SK-N-SH (cell line): ENCODE results near the gene QSOX2. TPM values are rescaled to one million over a fixed set of nuclear protein-coding genes. Genes with fewer than 3 reads are reported as not detected.

Source experiments
- CTCF ChIA-PET: fragments of 300-600, 350-600 bp; formaldehyde crosslinking; extraction: SDS; loops from one replicate; lab custom pipeline; 2021; lab: Yijun Ruan, JAX
- POLR2A ChIA-PET: fragments of 350-600 bp; sonication (Branson Sonifier 250); formaldehyde crosslinking; extraction: SDS; loops from one replicate; lab custom pipeline; 2020; ENCODE audit warnings: antibody characterized with exemption, inconsistent platforms; lab: Yijun Ruan, JAX
- DNase-seq: peaks from one replicate; pipeline ENCODE4 v3.0.0; 2012
- H2AFZ ChIP-seq: fragments of 200-600 bp; sonication (generic); 2 replicates; pipeline ENCODE4 v1.8.1; 2016; ENCODE audit warnings: antibody characterized with exemption, mild to moderate bottlenecking, low read depth
- H3F3A ChIP-seq: fragments of 200-600 bp; sonication (generic); replicated peaks from 2 replicates; pipeline ENCODE3; 2016; ENCODE audit warnings: antibody characterized with exemption, mild to moderate bottlenecking; ENCODE audit not compliant: insufficient read depth
- H3K27ac ChIP-seq, 2 experiments: fragments of 200-500 bp in 1 of 2; fragments of 200-600 bp in 1 of 2; sonication (Bioruptor generic) in 1 of 2; sonication (generic), shearing (Covaris generic) in 1 of 2; 2 replicates each; pipeline versions ENCODE4 v1.5.1 to v1.6.1; 2014 to 2016; ENCODE audit warnings: low read depth in 2 of 2, inconsistent platforms in 1 of 2, low read length in 1 of 2, mild to moderate bottlenecking in 1 of 2, mixed read lengths in 1 of 2
- H3K27me3 ChIP-seq: fragments of 200-600 bp; sonication (generic), shearing (Covaris generic); 2 replicates; pipeline ENCODE4 v1.6.1; 2016; ENCODE audit warnings: mixed run types; ENCODE audit not compliant: insufficient read depth
- H3K36me3 ChIP-seq, 2 experiments: fragments of 200-500 bp in 1 of 2; fragments of 200-600 bp in 1 of 2; sonication (Bioruptor generic) in 1 of 2; sonication (generic) in 1 of 2; replicated peaks in 1 of 2; 2 replicates each; pipeline versions ENCODE3 to v1.5.1; 2014 to 2016; ENCODE audit warnings: low read length in 1 of 2, mild to moderate bottlenecking in 1 of 2; ENCODE audit not compliant: insufficient read depth in 2 of 2, control insufficient read depth in 1 of 2
- H3K4me1 ChIP-seq, 2 experiments: fragments of 200-500 bp in 1 of 2; fragments of 200-600 bp in 1 of 2; sonication (Bioruptor generic) in 1 of 2; sonication (generic), shearing (Covaris generic) in 1 of 2; 2 replicates each; pipeline versions ENCODE4 v1.5.1 to v1.6.1; 2014 to 2016; ENCODE audit warnings: low read depth in 1 of 2, low read length in 1 of 2, mixed run types in 1 of 2; ENCODE audit not compliant: insufficient read depth in 2 of 2, control insufficient read depth in 1 of 2
- H3K4me2 ChIP-seq: fragments of 200-600 bp; sonication (generic), shearing (Covaris generic); 2 replicates; pipeline ENCODE4 v1.6.1; 2017; ENCODE audit warnings: mixed run types
- H3K4me3 ChIP-seq, 2 experiments: fragments of 200-500 bp in 1 of 2; fragments of 200-600 bp in 1 of 2; sonication (Bioruptor generic) in 1 of 2; sonication (generic), shearing (Covaris generic) in 1 of 2; 2 replicates each; pipeline versions ENCODE4 v1.5.1 to v1.8.1; 2014 to 2016; ENCODE audit warnings: low read depth in 2 of 2, inconsistent platforms in 1 of 2, low read length in 1 of 2, mild to moderate bottlenecking in 1 of 2, mixed read lengths in 1 of 2, moderate library complexity in 1 of 2
- H3K79me2 ChIP-seq: fragments of 200-600 bp; sonication (generic); 2 replicates; pipeline ENCODE4 v1.8.1; 2017; ENCODE audit warnings: mild to moderate bottlenecking; ENCODE audit not compliant: insufficient read depth
- H3K9ac ChIP-seq: fragments of 200-600 bp; sonication (generic); 2 replicates; pipeline ENCODE4 v1.6.1; 2017; ENCODE audit warnings: mixed run types
- H3K9me2 ChIP-seq: fragments of 200-600 bp; sonication (generic); 2 replicates; pipeline ENCODE4 v1.6.1; 2017; ENCODE audit warnings: mixed run types
- H3K9me3 ChIP-seq: fragments of 200-600 bp; sonication (generic); 2 replicates; pipeline ENCODE4 v1.6.1; 2017; ENCODE audit warnings: mixed run types, mild to moderate bottlenecking, moderate library complexity
- H4K20me1 ChIP-seq: fragments of 200-600 bp; sonication (generic); 2 replicates; pipeline ENCODE4 v1.6.1; 2017; ENCODE audit warnings: mild to moderate bottlenecking, mixed run types; ENCODE audit not compliant: insufficient read depth
- FOXJ3 ChIP-seq: sonication (generic); formaldehyde crosslinking; IDR thresholded peaks from 2 replicates; pipeline ENCODE4 v1.5.1; 2020; ENCODE audit warnings: mild to moderate bottlenecking, missing genetic modification reagents
- FOXM1 ChIP-seq: IDR thresholded peaks from 2 replicates; pipeline ENCODE4 v1.4.0; 2012; ENCODE audit warnings: low read depth, mild to moderate bottlenecking
- GATA2 ChIP-seq: sonication (generic); formaldehyde crosslinking; IDR thresholded peaks from 2 replicates; pipeline ENCODE4 v1.5.0; 2020; ENCODE audit warnings: mild to moderate bottlenecking, missing genetic modification reagents
- MEF2A ChIP-seq: IDR thresholded peaks from 2 replicates; pipeline ENCODE4 v1.4.0; 2012; ENCODE audit warnings: low read depth, borderline replicate concordance
- NFIC ChIP-seq: IDR thresholded peaks from 2 replicates; pipeline ENCODE4 v1.4.0; 2012; ENCODE audit warnings: borderline replicate concordance
- RFX5 ChIP-seq: IDR thresholded peaks from 2 replicates; pipeline ENCODE4 v1.6.1; 2012; ENCODE audit warnings: mild to moderate bottlenecking, improper control_type of control experiment, low read length
- TAF1 ChIP-seq: IDR thresholded peaks from 2 replicates; pipeline ENCODE4 v1.6.1; 2012; ENCODE audit warnings: low read depth, mild to moderate bottlenecking, low read length, moderate library complexity, borderline replicate concordance
- TCF12 ChIP-seq: IDR thresholded peaks from 2 replicates; pipeline ENCODE4 v1.4.0; 2012
- YY1 ChIP-seq: IDR thresholded peaks from 2 replicates; pipeline ENCODE4 v1.4.0; 2012; ENCODE audit warnings: low read depth, mild to moderate bottlenecking
- WGBS: methylation state at CpG from one replicate; pipeline ENCODE4 v1.1.6; 2017; ENCODE audit warnings: low lambda C conversion rate; 5-methylcytosine and 5-hydroxymethylcytosine counted together
- polyA plus RNA-seq, 3 experiments: library from polyadenylated mRNA; depleted of rRNA; stranded (reverse); fragments of >200 nt; gene quantifications; 2 replicates each; pipeline ENCODE4 v1.2.3, GENCODE V29; 2012
- TF ChIP-seq, protein P1 (sequence below): fragments of 150-350 bp; IDR thresholded peaks from 2 replicates; pipeline ENCODE4 v1.6.1; 2017; ENCODE audit warnings: antibody characterized with exemption, low read length, low read depth, borderline replicate concordance
- TF ChIP-seq, protein P2 (sequence below): IDR thresholded peaks from 2 replicates; pipeline ENCODE4 v1.6.1; 2012; ENCODE audit warnings: mild to moderate bottlenecking, low read depth, low read length, moderate library complexity

Gene QSOX2
- polyA plus RNA-seq, 1 of the 3 experiments (the other 2 are of a cell fraction): 26.6 TPM

DNA sequence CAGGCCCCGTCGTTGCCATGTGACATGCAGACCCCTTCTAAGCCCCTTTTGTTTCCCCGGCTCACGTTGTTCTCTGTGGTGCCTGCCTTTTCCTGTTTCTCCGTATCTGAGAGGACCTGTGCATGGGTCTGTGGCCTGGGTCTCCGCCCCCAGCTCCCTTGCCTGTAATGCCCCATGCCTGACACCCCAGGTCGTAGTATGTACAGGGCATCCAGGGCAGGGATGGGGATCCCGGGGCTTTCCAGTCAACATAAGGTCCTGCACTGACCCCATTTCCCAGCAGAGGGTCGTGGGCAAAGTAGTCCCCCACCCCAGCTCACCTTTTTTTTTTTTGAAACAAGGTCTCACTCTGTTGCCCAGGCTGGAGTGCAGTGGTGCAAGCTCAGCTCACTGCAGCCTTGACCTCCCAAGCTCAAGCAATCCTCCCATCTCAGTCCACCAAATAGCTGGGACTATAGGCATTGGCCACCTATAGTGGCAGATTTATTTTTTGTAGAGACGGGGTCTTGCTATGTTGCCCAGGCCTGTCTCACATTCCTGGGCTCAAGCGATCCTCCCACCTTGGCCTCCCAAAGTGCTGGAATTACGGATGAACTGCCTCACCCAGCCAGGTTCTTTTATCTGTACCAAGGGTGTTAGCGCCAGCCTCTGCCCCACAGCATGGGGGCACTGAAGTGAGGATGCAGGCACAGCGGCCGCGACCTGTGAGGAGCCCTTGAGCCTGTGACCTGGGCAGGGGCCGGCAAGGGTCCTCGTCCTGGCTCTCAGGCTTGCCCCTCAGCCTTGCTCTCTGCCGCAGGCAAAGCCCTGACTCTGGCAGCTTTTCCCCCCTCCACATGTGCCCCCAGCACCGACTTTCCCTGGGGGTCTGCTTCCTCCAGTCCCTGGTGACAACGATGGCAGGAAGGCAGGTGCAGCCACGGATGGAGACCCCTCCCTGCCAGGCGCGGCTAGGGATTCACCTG lies 19.1 kb upstream of the QSOX2 start:
- WGBS: 63% methylated on average over 19 of the region's 24 CpGs
- Histone ChIP-seq H3K4me3 (no peak overlapping the region), H3K27me3 (no peaks in the 10 kb centered on the region), H3K27ac (no peak overlapping the region), H3K9me2 (no peaks in the 10 kb centered on the region), H4K20me1 (no peaks in the 10 kb centered on the region), H3F3A (no peaks in the 10 kb centered on the region), H3K9me3 (no peaks in the 10 kb centered on the region), H3K79me2 (no peaks in the 10 kb centered on the region), H3K4me1 (peaks cover 0 to 15% of the 10 kb centered on the region in 2 experiments; a peak in 1 of 4 replicates), H2AFZ (no peak overlapping the region), H3K36me3 (no peaks in the 10 kb centered on the region), H3K4me2 (no peak overlapping the region), H3K9ac (no peak overlapping the region)
- TF ChIP-seq FOXM1 (no peak), TCF12 (no peak)
- DNase-seq: no peak
- CTCF ChIA-PET: interaction anchor here (0.9 to 1.3 kb wide), 5 partner anchors 15 to 126 kb away, joined by 3 to 5 read pairs (median 4); no protein-coding TSS in a partner anchor
- POLR2A ChIA-PET: no interaction called here

DNA sequence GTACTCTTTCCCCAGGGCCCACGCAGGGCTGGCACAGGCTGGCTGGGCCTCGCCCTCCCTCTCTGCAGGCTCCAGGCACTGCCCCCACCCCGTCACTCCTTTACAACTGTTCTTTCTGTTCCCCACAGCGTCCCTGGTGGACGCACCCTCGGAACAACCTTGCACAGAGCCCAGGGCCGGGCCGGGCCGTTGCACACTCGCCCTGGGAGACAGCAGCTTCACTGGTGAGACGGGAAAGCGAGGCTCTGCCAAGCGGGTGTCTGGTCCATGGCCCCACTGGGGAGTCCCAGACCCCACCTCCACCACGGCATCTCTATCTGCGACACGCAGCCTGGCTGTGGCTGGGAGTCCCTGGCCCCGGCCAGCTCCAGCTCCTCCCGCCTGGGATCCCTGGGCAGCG lies 18.4 kb upstream of the QSOX2 start:
- Histone ChIP-seq H4K20me1 (no peaks in the 10 kb centered on the region), H3K27me3 (no peaks in the 10 kb centered on the region), H3K9ac (no peak overlapping the region), H3K79me2 (no peaks in the 10 kb centered on the region), H3K4me1 (peaks cover 0 to 15% of the 10 kb centered on the region in 2 experiments; a peak in 1 of 4 replicates), H3K9me3 (no peaks in the 10 kb centered on the region), H3K4me2 (no peak overlapping the region), H3F3A (no peaks in the 10 kb centered on the region), H3K9me2 (no peaks in the 10 kb centered on the region), H3K27ac (no peak overlapping the region), H3K4me3 (no peak overlapping the region), H3K36me3 (no peaks in the 10 kb centered on the region), H2AFZ (no peak overlapping the region)
- TF ChIP-seq YY1: no peak
- TF ChIP-seq RFX5: no peak
- TF ChIP-seq NFIC: no peak
- no peak for TF ChIP-seq TCF12
- TF ChIP-seq, protein P1, sequence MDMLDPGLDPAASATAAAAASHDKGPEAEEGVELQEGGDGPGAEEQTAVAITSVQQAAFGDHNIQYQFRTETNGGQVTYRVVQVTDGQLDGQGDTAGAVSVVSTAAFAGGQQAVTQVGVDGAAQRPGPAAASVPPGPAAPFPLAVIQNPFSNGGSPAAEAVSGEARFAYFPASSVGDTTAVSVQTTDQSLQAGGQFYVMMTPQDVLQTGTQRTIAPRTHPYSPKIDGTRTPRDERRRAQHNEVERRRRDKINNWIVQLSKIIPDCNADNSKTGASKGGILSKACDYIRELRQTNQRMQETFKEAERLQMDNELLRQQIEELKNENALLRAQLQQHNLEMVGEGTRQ: no peak
- no peak for TF ChIP-seq MEF2A
- TF ChIP-seq, protein P2, sequence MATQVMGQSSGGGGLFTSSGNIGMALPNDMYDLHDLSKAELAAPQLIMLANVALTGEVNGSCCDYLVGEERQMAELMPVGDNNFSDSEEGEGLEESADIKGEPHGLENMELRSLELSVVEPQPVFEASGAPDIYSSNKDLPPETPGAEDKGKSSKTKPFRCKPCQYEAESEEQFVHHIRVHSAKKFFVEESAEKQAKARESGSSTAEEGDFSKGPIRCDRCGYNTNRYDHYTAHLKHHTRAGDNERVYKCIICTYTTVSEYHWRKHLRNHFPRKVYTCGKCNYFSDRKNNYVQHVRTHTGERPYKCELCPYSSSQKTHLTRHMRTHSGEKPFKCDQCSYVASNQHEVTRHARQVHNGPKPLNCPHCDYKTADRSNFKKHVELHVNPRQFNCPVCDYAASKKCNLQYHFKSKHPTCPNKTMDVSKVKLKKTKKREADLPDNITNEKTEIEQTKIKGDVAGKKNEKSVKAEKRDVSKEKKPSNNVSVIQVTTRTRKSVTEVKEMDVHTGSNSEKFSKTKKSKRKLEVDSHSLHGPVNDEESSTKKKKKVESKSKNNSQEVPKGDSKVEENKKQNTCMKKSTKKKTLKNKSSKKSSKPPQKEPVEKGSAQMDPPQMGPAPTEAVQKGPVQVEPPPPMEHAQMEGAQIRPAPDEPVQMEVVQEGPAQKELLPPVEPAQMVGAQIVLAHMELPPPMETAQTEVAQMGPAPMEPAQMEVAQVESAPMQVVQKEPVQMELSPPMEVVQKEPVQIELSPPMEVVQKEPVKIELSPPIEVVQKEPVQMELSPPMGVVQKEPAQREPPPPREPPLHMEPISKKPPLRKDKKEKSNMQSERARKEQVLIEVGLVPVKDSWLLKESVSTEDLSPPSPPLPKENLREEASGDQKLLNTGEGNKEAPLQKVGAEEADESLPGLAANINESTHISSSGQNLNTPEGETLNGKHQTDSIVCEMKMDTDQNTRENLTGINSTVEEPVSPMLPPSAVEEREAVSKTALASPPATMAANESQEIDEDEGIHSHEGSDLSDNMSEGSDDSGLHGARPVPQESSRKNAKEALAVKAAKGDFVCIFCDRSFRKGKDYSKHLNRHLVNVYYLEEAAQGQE: no peak
- no peak for TF ChIP-seq GATA2 (CRISPR knock-in tag)
- no peak for TF ChIP-seq FOXJ3 (CRISPR knock-in tag)
- no peak for TF ChIP-seq TAF1
- ChIA-PET CTCF (interaction anchor here (0.9 to 2.1 kb wide), 7 partner anchors 15 to 126 kb away, joined by 3 to 10 read pairs (median 4); no protein-coding TSS in a partner anchor), POLR2A (interaction anchor here (0.6 kb wide), 1 partner anchor 258 kb away, joined by 4 read pairs; no protein-coding TSS in a partner anchor)
- 87% methylated on average over 17 of the region's 19 CpGs for WGBS
- no peak for DNase-seq
